ENCODE measurements around the gene DSCAML1.

DNA sequence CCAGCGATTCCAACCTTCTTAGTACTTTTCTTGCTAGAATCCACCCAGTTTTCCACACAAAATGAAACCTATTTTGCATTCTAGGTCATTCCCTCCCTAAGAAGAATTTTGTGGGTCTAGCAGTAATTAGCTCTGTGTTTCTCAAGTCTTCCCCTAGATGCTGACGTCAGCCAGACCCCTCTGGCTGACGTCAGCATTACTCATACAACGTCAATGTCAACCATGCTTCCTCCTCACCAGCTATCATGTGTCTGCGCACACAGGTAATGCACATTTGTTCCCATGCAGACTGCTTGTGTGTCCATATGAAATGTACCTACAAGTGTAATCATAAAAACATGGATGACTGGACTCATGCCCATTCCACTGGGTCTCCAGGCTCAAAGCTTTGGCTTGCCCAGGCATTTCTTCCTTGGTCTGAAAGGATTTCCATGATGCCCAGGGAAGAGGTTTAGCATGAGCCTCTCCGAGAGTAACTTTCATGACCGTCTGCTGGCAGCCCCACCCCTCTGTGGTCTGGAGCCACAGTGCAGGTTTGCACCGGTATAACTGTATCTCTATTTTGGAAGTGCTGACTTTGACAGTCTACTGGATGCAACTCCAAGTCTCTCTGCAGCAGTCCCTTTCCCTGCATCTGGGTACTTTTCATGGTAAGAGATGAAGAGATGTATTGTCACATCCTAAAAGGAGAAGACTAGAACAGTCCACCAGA, 58.6 kb downstream of the DSCAML1 start:
- TF ChIP-seq ZNF70 (CRISPR knock-in tag; IDR thresholded peaks at IDR 0.05) (no peak), TSHZ2 (CRISPR knock-in tag; IDR thresholded peaks at IDR 0.05) (no peak), ESRRG (CRISPR knock-in tag; IDR thresholded peaks at IDR 0.05) (no peak), ZFP30 (CRISPR knock-in tag; IDR thresholded peaks at IDR 0.05) (no peak), CSRNP3 (CRISPR knock-in tag; IDR thresholded peaks at IDR 0.05) (no peak), CSDC2 (CRISPR knock-in tag; IDR thresholded peaks at IDR 0.05) (no peak), ISL1 (CRISPR knock-in tag; IDR thresholded peaks at IDR 0.05) (no peak), SNAI2 (CRISPR knock-in tag; IDR thresholded peaks at IDR 0.05) (no peak), ARNTL (CRISPR knock-in tag; IDR thresholded peaks at IDR 0.05; ENCODE audit: borderline replicate concordance, low read depth) (no peak)
- TF ChIP-seq, protein P1, sequence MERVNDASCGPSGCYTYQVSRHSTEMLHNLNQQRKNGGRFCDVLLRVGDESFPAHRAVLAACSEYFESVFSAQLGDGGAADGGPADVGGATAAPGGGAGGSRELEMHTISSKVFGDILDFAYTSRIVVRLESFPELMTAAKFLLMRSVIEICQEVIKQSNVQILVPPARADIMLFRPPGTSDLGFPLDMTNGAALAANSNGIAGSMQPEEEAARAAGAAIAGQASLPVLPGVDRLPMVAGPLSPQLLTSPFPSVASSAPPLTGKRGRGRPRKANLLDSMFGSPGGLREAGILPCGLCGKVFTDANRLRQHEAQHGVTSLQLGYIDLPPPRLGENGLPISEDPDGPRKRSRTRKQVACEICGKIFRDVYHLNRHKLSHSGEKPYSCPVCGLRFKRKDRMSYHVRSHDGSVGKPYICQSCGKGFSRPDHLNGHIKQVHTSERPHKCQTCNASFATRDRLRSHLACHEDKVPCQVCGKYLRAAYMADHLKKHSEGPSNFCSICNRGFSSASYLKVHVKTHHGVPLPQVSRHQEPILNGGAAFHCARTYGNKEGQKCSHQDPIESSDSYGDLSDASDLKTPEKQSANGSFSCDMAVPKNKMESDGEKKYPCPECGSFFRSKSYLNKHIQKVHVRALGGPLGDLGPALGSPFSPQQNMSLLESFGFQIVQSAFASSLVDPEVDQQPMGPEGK (CRISPR knock-in tag; IDR thresholded peaks at IDR 0.05; ENCODE audit: borderline replicate concordance): no peak

Measured in SK-N-SH treated with all-trans-retinoic acid at 6 μM for 48 hours (cell line).